ENCODE results near the gene JAM2.

DNA sequence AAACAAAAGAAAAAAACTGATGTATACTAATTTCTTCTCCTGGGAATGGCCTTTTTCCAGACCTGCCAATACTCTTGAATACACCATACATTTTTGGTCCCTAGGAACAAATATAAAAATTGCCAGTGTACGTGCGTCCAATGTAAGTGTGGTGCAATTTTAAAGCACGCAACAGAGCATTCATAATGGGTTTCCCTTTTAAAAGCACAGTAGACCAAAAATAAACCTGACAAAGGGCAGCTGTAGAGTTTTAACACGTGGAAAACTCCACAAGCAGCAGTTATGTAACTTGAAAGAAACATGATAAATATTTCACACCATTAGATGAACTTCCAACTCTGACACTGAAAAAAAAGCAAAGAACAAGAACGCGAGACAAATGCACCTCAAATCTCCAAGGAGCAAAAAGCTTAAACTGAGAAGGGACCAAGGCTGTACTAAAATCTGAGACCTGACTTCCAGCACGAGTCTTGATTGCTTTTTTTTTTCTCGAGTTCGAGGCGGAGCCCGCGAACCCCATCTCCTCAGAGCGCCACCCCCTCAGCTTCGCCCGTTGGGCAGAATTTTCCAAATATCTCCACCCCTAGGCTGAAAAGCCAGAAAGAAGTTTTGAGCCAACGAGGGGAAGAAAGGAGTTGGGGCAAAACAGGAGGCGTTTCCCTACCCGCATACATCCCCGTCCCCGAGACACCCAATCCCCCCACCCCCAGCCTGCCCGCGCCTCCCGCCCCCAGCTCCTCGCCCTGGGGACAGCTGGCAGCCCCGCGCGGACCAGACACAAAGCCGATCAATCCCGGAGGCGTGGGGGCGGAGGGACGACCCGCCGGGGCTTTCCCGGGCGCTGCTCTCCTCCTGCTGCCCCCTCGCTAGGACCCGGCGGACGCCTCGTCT is at the start of gene JAM2:
- TF ChIP-seq POLR2A (IDR thresholded peaks at IDR 0.05; ENCODE audit: low read depth): no peak
- TF ChIP-seq, protein P1, sequence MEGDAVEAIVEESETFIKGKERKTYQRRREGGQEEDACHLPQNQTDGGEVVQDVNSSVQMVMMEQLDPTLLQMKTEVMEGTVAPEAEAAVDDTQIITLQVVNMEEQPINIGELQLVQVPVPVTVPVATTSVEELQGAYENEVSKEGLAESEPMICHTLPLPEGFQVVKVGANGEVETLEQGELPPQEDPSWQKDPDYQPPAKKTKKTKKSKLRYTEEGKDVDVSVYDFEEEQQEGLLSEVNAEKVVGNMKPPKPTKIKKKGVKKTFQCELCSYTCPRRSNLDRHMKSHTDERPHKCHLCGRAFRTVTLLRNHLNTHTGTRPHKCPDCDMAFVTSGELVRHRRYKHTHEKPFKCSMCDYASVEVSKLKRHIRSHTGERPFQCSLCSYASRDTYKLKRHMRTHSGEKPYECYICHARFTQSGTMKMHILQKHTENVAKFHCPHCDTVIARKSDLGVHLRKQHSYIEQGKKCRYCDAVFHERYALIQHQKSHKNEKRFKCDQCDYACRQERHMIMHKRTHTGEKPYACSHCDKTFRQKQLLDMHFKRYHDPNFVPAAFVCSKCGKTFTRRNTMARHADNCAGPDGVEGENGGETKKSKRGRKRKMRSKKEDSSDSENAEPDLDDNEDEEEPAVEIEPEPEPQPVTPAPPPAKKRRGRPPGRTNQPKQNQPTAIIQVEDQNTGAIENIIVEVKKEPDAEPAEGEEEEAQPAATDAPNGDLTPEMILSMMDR (IDR thresholded peaks at IDR 0.05): no peak

Data from esophagus muscularis mucosa (tissue), 3 donors.